M059J (cell line): ENCODE measurements around the gene ELP4. TPM values are rescaled to one million over a fixed set of nuclear protein-coding genes. Genes with fewer than 3 reads are reported as not detected.
"Not testable (repeated sequence)": the region's sequence is repeated elsewhere in the genome, so short reads cannot be mapped to it uniquely, and the experiment has no call there.

ENCODE experiments used
- DNase-seq: peaks from one replicate; pipeline ENCODE4 v3.0.0-alpha.2; 2012; ENCODE audit warnings: low read depth
- total RNA-seq: library from RNA; depleted of rRNA; stranded (reverse); fragments of >200 nt; shearing (Covaris generic); gene quantifications from 2 replicates; pipeline ENCODE4 v1.2.3, GENCODE V29; 2014; rRNA removed

Gene ELP4
- 60.0 and 93.0 TPM in 2 replicates for total RNA-seq

- DNase-seq: peak; percentile 97
These were observed at the start of gene ELP4, which contains the start of gene IMMP1L for GRCh38 chr11:31509429-31510345. ELP4 (plus strand) TSS chr11:31509767; CDS start chr11:31509785, 18 bp downstream. IMMP1L (minus strand) TSS chr11:31509622; CDS start chr11:31463276, 46,346 bp downstream.

DNA sequence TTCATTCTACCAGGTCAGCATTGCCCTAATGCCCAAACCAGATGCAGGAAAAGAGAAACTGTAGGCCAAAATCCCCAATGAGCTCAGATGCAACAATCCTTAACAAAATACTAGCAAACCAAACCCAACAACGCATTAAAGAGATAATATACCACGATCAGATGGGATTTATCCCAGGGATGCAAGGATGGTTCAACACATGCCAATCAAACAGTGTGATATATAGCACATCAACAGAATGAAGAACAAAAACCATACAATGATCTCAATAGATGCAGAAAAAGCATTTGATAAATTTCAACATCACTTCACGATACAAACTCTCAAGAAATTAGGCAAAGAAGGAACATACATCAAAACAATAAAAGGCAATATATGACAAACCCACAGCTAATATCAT is 45.1 kb upstream of the ELP4 start:
- no peak for DNase-seq

DNA sequence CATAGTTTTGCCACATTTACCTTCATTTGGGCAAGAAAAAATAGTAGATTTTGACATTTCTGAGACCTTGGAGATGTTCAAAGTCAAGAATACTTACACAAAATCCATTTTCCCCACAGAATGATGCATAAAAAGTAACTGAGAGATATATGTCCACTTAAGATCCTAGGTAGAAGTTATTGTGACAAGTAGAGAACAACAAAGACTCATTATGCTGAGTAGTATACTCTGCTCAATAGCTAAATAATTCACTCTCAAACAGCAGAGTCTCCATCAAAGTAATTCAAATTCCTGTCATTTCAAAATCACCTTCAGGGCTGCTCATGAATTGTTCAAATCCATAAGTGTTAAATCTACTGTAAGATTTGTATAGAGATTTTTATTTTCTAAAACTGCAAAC is 35.5 kb upstream of the ELP4 start:
- no peak for DNase-seq

DNA sequence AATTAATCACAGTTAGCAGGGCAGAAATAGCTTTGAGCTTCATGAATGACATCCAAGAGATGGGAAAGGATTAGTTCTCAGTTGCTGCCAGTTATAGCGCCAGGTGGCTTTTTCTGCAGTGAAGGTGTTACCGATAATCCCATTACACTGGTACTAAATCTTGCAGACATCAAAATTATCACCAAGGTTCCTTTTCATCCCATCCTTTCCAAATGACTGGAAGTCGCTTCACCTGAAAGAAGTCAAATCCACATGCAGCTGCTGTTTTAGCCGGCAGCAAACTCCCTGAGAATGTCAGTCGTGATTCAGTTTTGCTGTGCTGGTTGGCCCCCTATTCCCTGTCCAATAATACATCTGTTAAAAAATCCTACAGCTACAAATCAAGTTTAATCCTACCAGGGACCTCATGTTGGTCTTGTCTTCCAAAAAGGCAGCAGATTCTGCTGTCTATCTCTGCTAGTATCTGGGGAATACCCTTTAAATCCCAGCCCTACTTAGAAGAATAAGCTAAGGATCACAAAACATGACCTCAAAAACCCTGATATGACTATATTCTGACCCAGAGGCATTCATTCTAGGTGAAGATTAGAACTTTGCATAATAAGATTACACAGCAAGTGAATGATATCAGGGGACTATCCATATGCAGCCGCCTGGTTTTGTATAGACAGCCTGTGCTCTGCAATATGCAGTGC is 31.9 kb upstream of the ELP4 start:
- DNase-seq: no peak

- no peak for DNase-seq
These were observed 31.4 kb upstream of the ELP4 start for GRCh38 chr11:31478223-31478590.

GRCh38 chr11:31479066-31479465 is 30.5 kb upstream of the ELP4 start:
- no peak for DNase-seq

- no peak for DNase-seq
These were observed 28.6 kb upstream of the ELP4 start for GRCh38 chr11:31480930-31481329.

DNA sequence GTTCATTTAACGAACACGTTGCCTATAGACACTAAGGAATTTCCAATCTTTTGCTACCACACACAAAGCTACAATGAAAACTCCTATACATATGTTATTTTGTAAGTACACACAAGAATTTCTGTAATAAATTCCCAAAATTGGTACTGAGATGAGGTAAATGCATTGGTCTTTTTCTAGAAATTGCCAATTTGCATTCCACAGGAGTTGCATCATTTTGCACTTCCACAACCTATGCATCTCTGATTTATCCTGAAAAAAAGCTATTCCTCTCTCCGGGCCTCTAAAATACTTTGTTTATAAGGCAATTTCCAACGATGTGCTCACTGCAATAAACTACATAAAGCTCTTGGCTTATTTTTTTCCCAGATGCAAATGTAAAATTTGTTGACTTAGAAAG is 25.1 kb upstream of the ELP4 start:
- DNase-seq: no peak

DNA sequence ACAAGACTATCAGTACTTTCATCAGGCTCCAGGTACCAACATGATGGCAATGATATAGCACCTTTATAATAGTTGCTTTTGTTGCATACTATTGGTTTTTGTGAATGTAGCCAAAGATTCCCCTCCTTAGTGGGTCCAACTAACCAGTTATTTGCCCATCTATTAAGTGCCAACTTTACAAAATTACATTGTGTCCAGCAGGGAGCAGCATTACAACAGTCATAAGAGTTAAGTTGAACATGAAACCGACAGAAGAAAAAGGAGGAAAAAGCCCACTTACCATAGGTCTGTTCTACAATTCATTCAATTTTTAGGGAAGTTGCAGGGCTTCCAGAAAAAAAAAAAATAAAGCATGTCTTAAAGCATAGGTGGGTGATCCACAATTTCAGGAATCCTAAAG is 21.7 kb upstream of the ELP4 start:
- peak; percentile 59 for DNase-seq

- DNase-seq: peak; percentile 46
These were observed 17.1 kb upstream of the ELP4 start for GRCh38 chr11:31492320-31492913.

DNA sequence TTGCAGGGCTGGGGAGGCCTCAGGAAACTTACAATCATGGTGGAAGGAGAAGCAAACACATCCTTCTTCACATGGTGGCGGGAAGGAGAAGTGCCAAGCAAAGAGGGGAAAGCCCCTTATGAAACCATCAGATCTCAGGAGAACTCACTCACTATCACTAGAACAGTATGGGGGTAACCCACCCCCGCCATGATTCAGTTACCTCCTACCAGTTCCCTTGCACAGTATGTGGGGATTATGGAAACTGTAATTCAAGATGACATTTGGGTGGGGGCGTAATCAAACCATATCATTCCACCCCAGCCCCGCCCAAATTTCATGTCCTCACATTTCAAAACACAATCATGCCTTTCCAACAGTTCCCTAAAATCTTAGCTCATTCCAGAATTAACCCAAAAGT is 16.3 kb upstream of the ELP4 start:
- no peak for DNase-seq

DNA sequence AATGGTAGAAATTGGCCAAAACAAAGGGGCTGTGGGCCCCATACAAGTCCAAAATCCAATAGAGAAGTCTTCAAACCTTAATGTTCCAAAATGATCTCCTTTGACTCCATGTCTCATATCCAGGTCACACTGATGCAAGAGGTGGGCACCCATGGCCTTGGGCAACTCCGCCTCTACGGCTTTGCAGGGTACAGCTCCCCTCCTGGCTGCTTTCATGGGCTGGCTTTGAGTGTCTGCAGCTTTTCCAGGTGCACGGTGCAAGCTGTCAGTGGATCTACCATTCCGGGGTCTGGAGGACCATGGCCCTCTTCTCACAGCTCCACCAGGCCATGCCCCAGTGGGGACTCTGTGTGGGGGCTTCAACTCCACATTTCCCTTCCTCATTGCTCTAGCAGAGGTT is 15.8 kb upstream of the ELP4 start:
- DNase-seq: not testable (repeated sequence)

GRCh38 chr11:31499576-31500178 is 9.9 kb upstream of the ELP4 start:
- DNase-seq: no peak

DNA sequence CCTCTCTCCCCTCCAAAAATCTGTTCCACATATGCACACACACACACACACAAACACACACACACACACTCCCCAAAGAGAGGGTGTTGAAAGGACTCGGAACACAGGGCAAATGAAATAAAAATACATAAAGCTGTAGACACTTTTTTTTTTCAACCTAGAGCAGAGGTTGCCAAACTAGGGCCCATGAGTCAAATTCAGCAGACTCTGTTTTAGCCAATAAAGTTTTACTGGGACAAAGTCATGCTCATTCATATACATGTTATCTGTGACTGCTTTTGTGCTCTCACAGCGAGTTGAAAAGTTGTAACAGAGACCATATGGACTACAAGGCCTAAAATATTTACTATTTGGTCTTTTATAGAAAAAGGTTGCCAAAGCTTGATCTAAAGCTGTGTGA is 9.0 kb upstream of the ELP4 start:
- no peak for DNase-seq

DNA sequence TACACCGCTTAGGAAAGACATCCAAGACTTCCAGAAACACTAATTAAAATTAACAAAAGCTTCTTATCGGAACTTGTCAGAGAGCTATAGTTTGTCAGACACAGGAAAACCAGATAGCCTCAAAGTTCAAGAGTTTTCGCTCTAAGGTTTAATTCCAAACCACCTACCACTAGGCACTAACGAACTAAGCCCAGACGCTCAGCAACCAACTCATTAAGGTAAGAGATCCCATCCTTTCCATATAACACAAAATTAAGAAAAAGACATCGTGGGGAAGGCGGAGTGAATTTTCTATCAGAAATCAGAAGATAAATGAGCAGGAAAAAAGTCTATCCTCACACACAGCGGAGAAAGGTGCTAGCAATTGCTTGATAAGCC is 527 bp upstream of the ELP4 start:
- peak; percentile 35 for DNase-seq

DNA sequence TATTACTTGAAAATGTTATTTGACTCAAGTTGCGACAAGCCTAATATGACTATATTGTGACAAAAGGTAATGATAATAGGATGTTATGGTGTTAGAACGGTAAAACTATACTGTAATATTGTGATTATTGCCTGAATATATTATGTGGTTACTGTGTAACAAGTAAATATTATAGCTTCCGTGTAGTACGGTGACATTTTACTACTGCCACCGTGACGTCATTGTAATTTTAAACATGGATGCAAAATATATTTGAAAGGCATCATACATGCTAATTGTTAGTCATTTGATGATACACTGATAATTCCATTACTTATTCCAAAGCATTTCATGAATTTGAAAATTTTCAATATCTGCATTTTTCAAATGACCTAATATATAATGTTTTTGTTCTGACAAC is 2.5 kb downstream of the ELP4 start:
- no peak for DNase-seq

- no peak for DNase-seq
These were observed 12.1 kb downstream of the ELP4 start for GRCh38 chr11:31521497-31522150.

- DNase-seq: no peak
These were observed 19.6 kb downstream of the ELP4 start for GRCh38 chr11:31529189-31529588.

GRCh38 chr11:31529701-31530100 is 20.1 kb downstream of the ELP4 start:
- no peak for DNase-seq

- no peak for DNase-seq
These were observed 21.7 kb downstream of the ELP4 start for GRCh38 chr11:31531293-31531692.

GRCh38 chr11:31535479-31535878 is 25.9 kb downstream of the ELP4 start:
- DNase-seq: no peak

GRCh38 chr11:31542862-31543261 is 33.3 kb downstream of the ELP4 start:
- no peak for DNase-seq
